GM11168 (cell line): Measurements from ENCODE around the gene PAX2.

Experiments used
- in situ Hi-C: fragments of 300-500 bp; cut with MboI; formaldehyde crosslinking; loops from one replicate; pipeline ENCODE4 v1.12.0; 2022; ENCODE audit warnings: low sequenced_read_pairs; ENCODE audit not compliant: unreplicated experiment

Gene PAX2

DNA sequence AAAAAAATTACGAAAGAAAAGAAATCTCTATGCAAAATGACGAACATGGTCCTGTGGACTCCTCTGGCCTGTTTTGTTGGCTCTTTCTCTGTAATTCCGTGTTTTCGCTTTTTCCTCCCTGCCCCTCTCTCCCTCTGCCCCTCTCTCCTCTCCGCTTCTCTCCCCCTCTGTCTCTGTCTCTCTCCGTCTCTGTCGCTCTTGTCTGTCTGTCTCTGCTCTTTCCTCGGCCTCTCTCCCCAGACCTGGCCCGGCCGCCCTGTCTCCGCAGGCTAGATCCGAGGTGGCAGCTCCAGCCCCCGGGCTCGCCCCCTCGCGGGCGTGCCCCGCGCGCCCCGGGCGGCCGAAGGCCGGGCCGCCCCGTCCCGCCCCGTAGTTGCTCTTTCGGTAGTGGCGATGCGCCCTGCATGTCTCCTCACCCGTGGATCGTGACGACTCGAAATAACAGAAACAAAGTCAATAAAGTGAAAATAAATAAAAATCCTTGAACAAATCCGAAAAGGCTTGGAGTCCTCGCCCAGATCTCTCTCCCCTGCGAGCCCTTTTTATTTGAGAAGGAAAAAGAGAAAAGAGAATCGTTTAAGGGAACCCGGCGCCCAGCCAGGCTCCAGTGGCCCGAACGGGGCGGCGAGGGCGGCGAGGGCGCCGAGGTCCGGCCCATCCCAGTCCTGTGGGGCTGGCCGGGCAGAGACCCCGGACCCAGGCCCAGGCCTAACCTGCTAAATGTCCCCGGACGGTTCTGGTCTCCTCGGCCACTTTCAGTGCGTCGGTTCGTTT, 83.9 kb downstream of the PAX2 start:
- in situ Hi-C loops: no loop called here

DNA sequence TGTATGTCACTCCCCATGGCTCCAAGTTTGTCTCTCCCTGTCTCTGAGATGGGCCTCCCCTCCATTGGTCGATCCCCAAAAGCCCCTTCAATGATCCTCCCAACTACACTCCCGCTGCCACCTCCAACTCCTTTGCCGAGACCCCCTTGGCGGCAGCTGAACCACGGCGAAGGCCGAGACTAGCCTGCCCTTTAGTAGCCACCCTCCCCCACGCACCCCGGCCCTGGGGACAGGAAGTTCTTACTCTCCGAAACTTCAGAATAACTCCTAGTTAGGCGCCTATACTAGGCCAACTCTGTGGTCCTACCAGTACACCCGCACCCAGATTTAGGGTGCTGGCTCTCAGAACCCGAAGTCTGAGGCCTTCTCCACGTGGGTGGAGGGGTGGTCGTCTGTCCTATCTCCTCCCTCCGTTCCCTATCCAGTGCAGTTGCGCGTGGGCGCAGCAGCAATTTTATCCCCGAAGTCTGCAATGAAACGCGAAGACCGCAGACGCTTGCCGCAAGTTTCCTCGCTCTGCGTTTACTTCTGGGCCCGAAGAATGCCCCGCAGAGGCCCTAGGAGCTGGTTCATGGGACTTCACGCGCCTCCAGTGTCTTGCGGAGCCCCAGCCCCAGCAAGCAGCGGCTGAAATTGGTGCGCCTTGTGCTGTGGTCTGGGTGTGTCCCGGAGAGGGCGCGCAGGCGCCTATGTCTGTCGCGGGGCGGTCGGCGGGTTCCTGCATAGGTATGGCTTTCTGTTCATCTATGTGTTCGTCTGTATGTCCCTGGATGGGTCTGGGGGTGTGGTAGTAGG, 84.7 kb downstream of the PAX2 start:
- in situ Hi-C loops: no loop called here

DNA sequence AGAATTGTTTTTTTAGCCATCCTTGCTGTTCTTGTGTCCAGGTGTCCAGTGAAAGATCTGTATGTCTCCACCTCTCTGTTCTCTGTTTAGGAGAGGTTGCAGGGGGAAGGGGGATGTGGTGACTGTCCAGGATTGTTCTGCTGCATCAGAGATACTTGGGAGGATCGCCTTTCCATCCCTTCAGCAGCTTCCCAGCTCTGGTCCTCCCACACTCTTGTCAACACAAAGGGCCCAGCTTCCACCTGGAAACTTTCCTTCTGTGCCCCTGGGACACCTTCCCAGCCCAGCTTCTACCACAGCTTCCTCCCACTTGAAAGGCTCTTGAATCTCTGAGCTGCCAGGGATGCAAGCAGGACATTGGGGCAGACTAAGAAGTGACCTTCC, 85.3 kb downstream of the PAX2 start:
- in situ Hi-C loops: no loop called here

DNA sequence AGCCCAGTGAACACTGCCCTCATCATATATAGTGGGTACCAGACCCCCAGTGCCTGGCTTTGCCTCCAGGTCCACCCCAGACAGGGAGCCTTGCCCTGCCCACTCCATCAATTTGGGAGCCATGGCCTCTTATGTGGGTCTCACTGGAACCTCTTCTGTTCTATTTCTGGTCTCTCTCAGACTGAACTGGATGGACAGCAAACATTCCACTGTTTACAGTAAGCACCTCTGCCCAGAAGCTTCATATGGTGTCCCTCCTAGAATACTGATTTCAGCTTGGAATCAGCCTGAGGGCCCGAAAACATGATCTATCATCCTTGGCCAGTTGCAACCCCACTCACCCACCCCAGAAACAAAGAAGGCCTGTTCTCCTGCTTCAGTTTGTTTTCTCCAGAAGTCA, 86.4 kb downstream of the PAX2 start:
- in situ Hi-C loops: no loop called here

DNA sequence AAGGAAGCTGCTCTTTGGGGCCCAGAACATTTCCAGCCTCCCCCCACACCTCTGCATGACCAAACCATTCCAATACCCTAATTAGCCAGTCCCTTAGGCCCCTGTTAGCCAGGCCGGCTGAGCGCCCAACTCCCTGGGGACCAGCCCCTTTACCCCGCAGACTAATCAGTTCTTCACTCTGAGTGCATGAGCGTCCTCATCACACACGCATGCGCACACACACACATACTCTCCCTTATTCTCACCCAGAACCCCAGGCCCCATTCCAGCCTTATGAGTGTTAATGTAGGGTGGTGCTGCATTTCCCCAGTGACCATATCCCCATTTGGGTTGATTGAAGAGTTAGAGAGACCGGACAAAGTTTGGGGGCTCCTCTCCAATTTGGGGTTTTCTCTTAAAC, 90.4 kb downstream of the PAX2 start:
- in situ Hi-C loops: no loop called here

DNA sequence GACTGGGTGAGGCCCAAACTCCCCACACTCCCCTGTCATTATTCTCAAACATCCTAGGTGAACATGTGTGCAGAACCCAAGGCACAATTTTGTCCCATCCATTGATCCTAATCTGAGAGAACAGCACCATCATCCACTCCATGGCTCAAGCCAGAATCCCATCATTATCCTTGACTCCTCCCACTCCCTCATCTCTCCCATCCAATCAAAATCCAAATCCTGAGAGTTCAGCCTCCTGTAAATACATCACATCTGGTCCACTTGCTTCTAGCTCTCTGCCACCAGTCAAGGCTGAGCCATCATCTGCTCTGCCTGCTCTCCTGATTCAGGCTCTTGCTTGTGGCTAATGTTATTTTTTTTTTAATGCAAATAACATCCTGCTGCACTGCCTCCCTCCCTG, 91.5 kb downstream of the PAX2 start:
- in situ Hi-C loops: no loop called here

DNA sequence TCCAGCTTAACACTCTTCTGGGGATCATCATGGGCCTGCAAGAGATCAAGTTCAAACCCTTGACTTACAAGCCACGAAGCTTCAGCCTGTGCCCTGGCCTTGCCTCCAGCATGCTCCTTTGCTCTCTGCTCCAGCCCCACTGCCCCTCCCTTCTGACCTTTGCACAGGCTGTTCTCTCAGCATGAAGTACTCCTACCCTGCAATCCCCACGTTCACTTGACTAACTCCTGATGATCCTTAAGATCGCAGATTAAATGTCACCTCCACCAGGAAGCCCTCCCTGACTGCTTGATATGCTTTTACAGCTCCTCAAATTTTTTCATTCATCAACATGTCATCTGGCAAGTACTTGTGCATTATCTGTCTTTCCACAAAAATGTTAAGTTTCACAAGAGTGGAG, 91.9 kb downstream of the PAX2 start:
- in situ Hi-C loops: no loop called here

DNA sequence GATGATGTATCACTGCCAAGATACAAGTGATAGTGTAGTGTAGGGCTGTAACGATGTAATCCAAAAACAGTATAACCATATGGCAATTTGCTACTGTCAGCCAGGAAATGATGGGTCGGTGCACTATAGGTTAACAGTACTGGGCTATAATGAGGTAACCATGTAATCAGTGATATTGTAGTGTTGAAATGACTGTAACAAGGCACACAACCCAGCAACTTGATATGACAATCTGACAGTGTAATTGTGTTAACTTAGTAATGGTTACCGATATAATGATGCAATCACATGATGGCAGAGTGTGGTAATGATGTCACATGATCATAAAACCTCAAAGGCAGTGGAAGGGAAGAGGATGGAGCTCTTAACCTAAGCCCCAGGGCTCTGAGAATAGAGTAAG, 93.6 kb downstream of the PAX2 start:
- in situ Hi-C loops: no loop called here

DNA sequence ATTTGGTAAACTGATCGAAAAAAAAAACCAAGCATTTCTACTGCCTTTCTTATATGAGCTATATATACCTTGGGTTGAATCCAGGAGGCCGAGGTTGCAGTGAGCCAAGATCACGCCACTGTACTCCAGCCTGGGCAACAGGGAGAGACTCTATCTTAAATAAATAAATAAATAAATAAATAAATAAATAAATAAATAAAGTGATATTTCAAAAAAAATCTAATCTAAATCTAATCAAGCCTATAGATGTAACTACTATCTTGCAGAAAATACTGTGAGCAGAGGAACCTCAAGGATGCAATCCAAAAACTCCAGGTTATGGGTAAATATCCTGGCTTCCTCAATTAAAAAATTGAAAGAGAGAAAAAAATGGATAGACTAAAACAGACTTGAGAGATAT, 96.1 kb downstream of the PAX2 start:
- in situ Hi-C loops: no loop called here

DNA sequence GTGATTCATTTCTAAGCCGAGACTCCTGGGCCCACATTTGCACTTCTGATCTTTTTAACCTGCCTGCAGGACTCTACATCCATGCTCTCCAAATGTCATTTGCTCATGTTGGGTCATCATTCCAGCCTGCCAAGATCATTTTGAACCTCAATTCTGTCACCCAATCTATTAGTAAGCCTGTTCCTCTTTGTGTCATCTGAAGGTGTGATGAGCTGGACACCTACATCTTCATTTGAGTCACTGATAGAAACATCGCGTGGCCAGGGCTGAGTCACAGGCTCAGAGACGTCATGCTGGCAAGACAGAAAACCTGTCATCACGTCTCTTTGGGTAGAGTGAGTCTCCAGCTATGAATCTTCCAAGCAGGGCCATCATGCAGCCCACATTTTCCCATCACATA, 102.1 kb downstream of the PAX2 start:
- in situ Hi-C loops: no loop called here

DNA sequence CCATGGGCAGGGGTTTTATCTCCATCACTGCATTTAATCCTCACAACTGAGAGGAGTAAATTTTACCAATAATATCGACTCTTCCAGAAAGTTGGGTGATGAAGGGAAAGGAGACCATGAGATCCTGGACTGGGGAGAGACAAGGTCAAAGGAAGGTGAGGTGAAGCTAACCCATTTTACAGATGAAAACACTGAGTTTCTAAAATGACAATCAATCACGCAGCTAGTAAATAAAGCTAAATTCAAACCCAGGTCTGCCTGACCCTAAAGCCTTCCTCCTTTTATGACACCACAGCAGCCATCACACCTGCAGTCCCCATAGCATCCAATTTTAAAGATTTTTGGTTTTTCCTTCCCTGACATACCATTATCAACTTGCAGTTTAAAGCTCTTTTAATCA, 103.4 kb downstream of the PAX2 start:
- in situ Hi-C loops: no loop called here

DNA sequence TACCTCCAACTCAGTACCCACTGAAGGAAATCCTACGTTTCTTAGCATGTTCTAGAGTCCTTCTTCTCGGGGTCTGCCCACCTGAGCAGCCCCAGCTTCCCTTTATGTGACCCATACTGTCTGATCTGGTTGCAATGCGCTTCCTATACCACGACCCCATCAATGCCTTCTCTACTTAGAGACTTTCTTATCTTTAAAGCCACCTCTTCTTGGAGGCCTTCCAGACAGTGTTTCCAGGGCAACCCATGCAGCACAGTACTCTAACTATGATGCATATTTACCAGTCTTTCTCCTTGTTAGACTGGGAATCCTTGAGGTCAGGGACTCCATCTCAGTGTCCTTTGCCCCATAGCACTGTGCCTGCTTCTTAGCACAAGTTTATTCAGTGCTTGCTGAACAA, 112.9 kb downstream of the PAX2 start:
- in situ Hi-C loops: no loop called here

DNA sequence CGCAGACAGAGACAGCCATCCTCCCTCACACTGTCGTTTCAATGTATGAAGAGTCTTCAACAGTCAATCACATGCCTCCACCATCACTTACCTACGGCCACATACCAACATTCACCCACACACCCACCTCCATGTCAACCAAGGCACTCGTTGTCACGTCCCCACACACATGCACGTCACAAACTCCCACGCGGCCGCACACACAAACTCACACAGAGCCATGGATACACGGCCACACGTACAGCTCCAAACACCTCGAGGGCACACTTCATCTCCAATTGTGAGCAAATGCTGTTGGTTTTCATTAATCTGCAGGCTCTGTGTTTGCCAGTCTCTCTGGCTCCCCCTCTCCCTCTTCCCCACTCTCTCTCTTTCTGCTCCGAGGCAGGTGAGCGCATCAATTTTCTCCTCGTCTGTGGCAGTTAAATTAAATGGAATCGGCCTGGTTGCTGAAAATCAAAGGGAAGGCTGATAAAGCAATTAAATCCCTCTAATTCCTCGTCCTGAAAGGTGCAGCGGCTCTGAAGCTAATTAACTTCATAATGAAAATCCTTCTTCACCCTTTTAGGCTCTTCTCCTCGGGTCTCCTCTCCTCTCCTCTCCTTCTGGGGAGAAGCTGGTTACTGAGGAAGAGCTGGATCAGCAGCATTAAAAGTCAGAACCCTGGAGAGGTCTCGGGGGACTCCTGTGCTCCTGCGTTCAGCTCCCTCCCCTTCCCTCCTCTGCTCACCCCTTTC, 113.5 kb downstream of the PAX2 start:
- in situ Hi-C loops: no loop called here

DNA sequence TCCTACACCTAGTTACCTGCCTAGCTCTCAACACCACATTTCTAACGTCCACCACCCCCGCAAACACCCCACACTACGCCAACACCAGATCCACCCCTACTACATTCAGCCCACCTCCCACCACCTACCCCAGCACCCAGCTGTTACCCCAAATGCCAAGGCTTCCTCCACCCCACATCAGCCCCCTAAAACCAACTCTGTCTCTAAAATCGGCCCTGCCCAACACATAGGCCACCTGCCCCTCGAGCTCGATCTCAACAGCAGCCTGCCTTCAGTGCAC, 114.0 kb downstream of the PAX2 start:
- in situ Hi-C loops: no loop called here

DNA sequence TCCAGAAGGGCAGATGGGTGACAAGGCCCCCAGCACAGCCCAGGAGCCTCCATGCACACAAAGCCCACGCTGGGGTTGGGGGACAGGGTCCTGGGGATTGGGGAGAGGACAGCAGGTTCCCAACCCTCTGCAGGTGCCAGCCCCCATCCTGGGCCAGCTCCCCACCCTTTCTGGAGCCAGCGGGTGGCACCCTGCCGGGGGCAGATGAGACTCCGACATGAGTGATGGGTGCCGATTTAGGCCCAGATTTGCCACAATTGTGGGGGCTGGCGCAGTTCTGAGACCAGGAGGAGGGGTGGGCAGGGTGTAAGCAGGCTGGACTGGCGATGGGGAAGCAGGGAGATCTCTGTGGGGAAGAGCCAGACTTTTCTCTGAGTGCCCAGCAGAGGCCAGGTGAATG, 118.1 kb downstream of the PAX2 start:
- in situ Hi-C loops: no loop called here

DNA sequence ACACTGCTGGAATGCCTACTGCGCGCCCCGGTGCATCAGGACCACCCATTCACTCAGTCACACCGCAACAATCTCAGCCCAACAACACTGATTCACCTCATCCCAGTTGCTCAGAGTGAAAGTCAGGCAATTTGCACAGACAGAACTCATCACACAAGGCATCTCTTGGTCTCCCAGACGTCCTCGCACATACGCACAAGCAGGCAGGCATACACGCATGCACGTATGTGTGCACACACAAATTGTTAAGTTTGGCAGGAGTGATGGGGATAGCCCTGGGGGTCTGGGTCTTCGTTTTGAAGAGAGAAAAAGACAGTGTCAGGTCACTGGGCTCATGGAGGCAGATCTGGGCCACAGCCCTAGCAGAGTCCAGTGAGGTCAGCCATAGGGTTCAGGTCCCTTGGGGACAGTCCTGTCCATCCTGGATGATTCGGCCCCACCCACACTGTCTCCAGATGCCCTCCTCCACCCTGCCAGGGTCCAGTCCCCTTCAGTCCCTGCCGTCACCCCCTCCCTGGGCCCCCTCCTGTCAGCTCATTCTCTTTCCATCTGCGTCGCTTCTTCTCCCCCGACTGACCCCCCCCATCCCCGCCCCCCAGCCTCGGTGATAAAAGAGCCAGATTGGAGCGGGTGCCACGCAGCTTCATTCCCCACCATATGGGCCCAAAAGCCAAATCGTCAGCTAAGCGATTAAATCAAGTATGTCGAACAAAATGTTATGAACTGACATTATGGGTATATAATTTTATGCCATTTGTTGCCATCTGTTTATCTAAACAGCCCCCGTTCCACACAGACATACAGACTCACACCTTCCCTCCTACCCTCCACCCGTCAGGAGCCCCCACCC, 118.9 kb downstream of the PAX2 start:
- in situ Hi-C loops: no loop called here

DNA sequence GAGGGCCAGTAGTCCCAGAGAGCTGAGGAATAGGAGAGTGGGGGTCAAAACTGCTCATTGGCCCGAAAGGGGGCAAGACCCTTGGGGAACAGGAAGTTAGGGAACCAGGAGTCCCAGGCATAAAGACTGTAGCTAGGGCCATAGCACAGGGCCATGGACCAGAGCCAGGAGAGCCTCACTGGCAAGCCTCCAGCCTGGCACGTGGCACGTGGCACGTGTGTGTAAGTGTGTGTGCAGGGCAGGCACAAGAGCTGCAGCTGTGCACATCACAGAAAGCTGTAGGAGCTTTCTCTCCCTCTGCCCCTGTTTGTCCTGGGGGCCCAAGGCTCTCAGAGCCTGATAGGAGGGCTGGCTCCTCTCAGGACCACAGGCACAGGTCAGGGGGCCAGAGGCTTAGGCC, 119.6 kb downstream of the PAX2 start:
- in situ Hi-C loops: no loop called here

DNA sequence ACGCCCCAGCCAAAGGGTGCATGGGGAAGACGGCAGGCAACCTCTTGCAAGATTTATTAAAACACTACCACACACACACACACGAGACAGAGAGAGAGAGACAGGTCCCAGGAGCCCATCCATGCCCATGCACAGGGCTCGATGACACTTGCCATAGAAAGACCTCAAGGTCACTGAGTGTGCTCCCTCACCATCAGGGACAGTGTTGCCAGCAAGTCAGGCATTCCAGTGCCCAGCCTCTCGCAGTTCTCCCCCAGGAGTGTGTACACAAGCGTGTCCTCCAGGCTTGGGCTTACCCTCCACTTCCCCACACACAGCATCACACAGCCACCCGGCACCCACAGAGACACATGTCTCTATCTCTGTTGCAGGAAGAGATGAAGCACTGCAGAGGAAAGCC, 120.6 kb downstream of the PAX2 start:
- in situ Hi-C loops: no loop called here

DNA sequence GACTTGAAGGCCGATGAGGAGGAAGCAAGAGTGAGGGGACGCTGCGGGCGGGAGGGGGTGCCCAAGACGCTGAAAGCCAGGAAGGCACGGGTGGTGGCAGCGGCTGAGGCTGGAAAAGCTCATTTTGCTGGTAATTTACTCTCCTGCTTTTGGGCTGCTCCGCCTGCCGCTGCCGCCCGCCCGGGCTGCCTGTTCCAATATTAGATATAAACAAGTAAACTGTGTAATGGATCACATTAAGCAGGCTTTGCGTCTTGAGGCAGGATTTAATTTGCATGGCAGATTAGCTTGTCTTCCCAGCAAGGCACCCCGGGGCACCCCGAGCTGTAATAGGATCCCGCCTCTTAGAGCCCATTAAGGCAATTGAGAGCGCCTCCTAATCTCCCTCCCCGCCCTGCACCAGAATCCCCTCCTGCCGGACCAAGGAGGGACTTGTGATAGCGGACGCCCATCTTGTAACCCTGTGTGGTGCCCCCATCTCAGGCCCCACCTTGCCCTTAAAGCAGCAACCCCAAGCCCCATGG, 121.3 kb downstream of the PAX2 start:
- in situ Hi-C loops: no loop called here

DNA sequence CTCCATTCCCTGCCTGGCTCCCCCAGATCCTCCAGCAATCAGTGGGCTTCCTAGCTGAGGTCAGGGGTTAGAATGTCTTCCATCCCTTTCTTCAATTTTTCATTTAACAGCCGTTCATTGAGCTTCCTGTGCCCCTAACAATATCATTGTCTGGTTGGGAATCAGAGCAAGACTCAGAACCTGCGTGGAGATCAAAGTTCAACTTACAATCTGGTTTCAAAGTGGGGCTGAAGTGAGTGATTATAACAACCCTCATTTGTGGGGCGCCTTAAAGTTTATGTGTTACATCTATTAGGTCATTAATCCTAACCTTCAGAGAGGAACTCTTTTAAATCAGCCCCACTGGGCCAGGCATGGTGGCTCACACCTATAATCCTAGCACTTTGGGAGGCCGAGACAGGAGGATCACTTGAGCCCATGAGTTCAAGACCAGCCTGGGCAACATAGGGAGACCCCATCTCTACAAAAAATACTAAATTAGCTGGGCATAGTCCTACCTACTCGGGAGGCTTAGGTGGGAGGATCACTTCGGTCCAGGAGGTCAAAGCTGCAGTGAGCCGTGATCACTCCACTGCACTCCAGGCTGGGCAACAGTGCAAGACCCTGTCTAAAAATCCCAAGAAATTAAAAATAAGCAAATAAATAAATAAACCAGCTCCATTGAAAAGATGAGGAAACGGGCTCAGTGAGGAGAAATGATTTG, 122.0 kb downstream of the PAX2 start:
- in situ Hi-C loops: no loop called here
